NCI-H446 treated with DMSO at 0.1 percent for 48 hours (cell line): ENCODE results near the gene CCRL2.
"Not testable (repeated sequence)": the region's sequence is repeated elsewhere in the genome, so short reads cannot be mapped to it uniquely, and the experiment has no call there.

Source experiments
- DNase-seq: peaks from one replicate; lab custom pipeline; 2025; lab: John Stamatoyannopoulos, UW

CCRL2 gene

GRCh38 chr3:46429250-46429649, 22.2 kb downstream of the CCRL2 start:
- no peak for DNase-seq

- no peak for DNase-seq
Measured at GRCh38 chr3:46429671-46430070, 22.6 kb downstream of the CCRL2 start.

- DNase-seq = not testable (repeated sequence)
Measured at GRCh38 chr3:46430879-46431278, 23.8 kb downstream of the CCRL2 start.

GRCh38 chr3:46431905-46432304, 24.8 kb downstream of the CCRL2 start:
- DNase-seq = not testable (repeated sequence)

- DNase-seq = not testable (repeated sequence)
Measured at GRCh38 chr3:46433118-46433517, 26.1 kb downstream of the CCRL2 start.

GRCh38 chr3:46433841-46434240, 26.8 kb downstream of the CCRL2 start:
- no peak for DNase-seq

- DNase-seq = no peak
Measured at GRCh38 chr3:46435081-46435726, 28.1 kb downstream of the CCRL2 start.

GRCh38 chr3:46438831-46439230, 31.8 kb downstream of the CCRL2 start:
- DNase-seq = no peak

GRCh38 chr3:46440531-46441294, 33.7 kb downstream of the CCRL2 start:
- DNase-seq = no peak

- DNase-seq = no peak
Measured at GRCh38 chr3:46442576-46443530, 35.8 kb downstream of the CCRL2 start.

- no peak for DNase-seq
Measured at GRCh38 chr3:46447228-46447985, 40.3 kb downstream of the CCRL2 start.

- no peak for DNase-seq
Measured at GRCh38 chr3:46448721-46449120, 41.7 kb downstream of the CCRL2 start.

GRCh38 chr3:46449755-46450552, 42.9 kb downstream of the CCRL2 start:
- no peak for DNase-seq

GRCh38 chr3:46453526-46454208, 46.6 kb downstream of the CCRL2 start:
- no peak for DNase-seq

- no peak for DNase-seq
Measured at GRCh38 chr3:46454209-46454595, 47.1 kb downstream of the CCRL2 start.

GRCh38 chr3:46454606-46455005, 47.5 kb downstream of the CCRL2 start:
- no peak for DNase-seq

GRCh38 chr3:46455231-46456115, 48.4 kb downstream of the CCRL2 start:
- DNase-seq = no peak

GRCh38 chr3:46456118-46456517, 49.1 kb downstream of the CCRL2 start:
- DNase-seq = no peak
